SH-SY5Y (cell line): ENCODE measurements around the gene EIPR1.

Experiments
- GATA2 ChIP-seq: IDR thresholded peaks from 2 replicates; pipeline ENCODE4 v1.6.1; 2011; ENCODE audit warnings: mild to moderate bottlenecking, low read depth, low read length
- GATA3 ChIP-seq: IDR thresholded peaks from 2 replicates; pipeline ENCODE4 v1.6.1; 2011; ENCODE audit warnings: low read depth, mild to moderate bottlenecking, low read length, moderate library complexity

GRCh38 chr2:3296182-3296972 lies 81.2 kb downstream of the EIPR1 start:
- TF ChIP-seq GATA3: no peak
- TF ChIP-seq GATA2: no peak
